COR-L47 (cell line): ENCODE measurements around the gene DNTTIP2.
A peak's percentile ranks its signal among the peaks of the same experiment; 100 is the strongest.
"Not testable (repeated sequence)": the region's sequence is repeated elsewhere in the genome, so short reads cannot be mapped to it uniquely, and the experiment has no call there.

ENCODE experiments used
- DNase-seq: peaks from one replicate; lab custom pipeline; 2025; lab: John Stamatoyannopoulos, UW

The DNTTIP2 gene

GRCh38 chr1:93874025-93874651 lies 4.9 kb downstream of the DNTTIP2 start:
- no peak for DNase-seq

GRCh38 chr1:93871366-93871765 lies 7.6 kb downstream of the DNTTIP2 start:
- no peak for DNase-seq

GRCh38 chr1:93869653-93870052 lies 9.4 kb downstream of the DNTTIP2 start:
- DNase-seq, result no peak

GRCh38 chr1:93868492-93868891 lies 10.5 kb downstream of the DNTTIP2 start:
- not testable (repeated sequence) for DNase-seq

GRCh38 chr1:93865253-93865652 lies 13.8 kb downstream of the DNTTIP2 start:
- DNase-seq, result no peak

GRCh38 chr1:93864175-93864574 lies 14.8 kb downstream of the DNTTIP2 start:
- no peak for DNase-seq

- not testable (repeated sequence) for DNase-seq
Measured at GRCh38 chr1:93857653-93858052, 21.4 kb downstream of the DNTTIP2 start.

GRCh38 chr1:93855983-93856382 lies 23.0 kb downstream of the DNTTIP2 start:
- not testable (repeated sequence) for DNase-seq

GRCh38 chr1:93853940-93854339 lies 25.1 kb downstream of the DNTTIP2 start:
- DNase-seq, result no peak

GRCh38 chr1:93851878-93852277 lies 27.1 kb downstream of the DNTTIP2 start:
- no peak for DNase-seq

GRCh38 chr1:93851327-93851712 lies 27.7 kb downstream of the DNTTIP2 start:
- no peak for DNase-seq

GRCh38 chr1:93850687-93851326 lies 28.2 kb downstream of the DNTTIP2 start:
- DNase-seq, result peak; percentile 68

GRCh38 chr1:93848350-93848883 lies 30.6 kb downstream of the DNTTIP2 start:
- no peak for DNase-seq

- DNase-seq, result peak; percentile 82
Measured at GRCh38 chr1:93847811-93848288, 31.2 kb downstream of the DNTTIP2 start.

GRCh38 chr1:93846992-93847810 lies 31.8 kb downstream of the DNTTIP2 start:
- DNase-seq, result peak; percentile 87

- peak; percentile 91 for DNase-seq
Measured at GRCh38 chr1:93846206-93846991, 32.6 kb downstream of the DNTTIP2 start.

- no peak for DNase-seq
Measured at GRCh38 chr1:93845538-93846205, 33.3 kb downstream of the DNTTIP2 start.

GRCh38 chr1:93844262-93845045 lies 34.6 kb downstream of the DNTTIP2 start:
- DNase-seq, result peak; percentile 63

- DNase-seq, result no peak
Measured at GRCh38 chr1:93842750-93843500, 36.1 kb downstream of the DNTTIP2 start.

GRCh38 chr1:93841771-93842170 lies 37.2 kb downstream of the DNTTIP2 start:
- no peak for DNase-seq
